Activated CD8-positive, alpha-beta T cell treated with anti-CD3 and anti-CD28 coated beads, Interleukin-2, amount 10 ng/mL, durations not matched to agents 7 days and 5 days (primary cell): ENCODE measurements around the gene MMP21. TPM values are rescaled to one million over a fixed set of nuclear protein-coding genes. Genes with fewer than 3 reads are reported as not detected.
A peak's percentile ranks its signal among the peaks of the same experiment; 100 is the strongest.

Experiments used
- ATAC-seq: fragments of 150-1000 bp; cut with Tn5 transposase; one replicate; pipeline ENCODE4 v1.10.0; 2021; ENCODE audit warnings: moderate library complexity
- CTCF ChIA-PET: fragments of 350-600 bp; sonication (Branson Sonifier 250); formaldehyde crosslinking; loops from one replicate; lab custom pipeline; 2021; ENCODE audit warnings: antibody characterized with exemption; lab: Charles Lee
- POLR2A ChIA-PET: fragments of 350-600 bp; sonication (Branson Sonifier 250); formaldehyde crosslinking; loops from one replicate; lab custom pipeline; 2021; ENCODE audit warnings: antibody characterized with exemption; lab: Charles Lee
- DNase-seq: peaks from one replicate; pipeline ENCODE4 v3.0.0-alpha.2; 2020
- H3K27ac Mint-ChIP-seq: one replicate; pipeline ENCODE4 v1.8.0; 2021; ENCODE audit warnings: mild to moderate bottlenecking, mixed read lengths
- H3K27me3 Mint-ChIP-seq: one replicate; pipeline ENCODE4 v1.8.0; 2021; ENCODE audit warnings: low read depth, mixed read lengths
- H3K36me3 Mint-ChIP-seq: one replicate; pipeline ENCODE4 v1.8.0; 2021; ENCODE audit warnings: low read depth, mixed read lengths
- H3K4me1 Mint-ChIP-seq: one replicate; pipeline ENCODE4 v1.8.0; 2021; ENCODE audit warnings: low read depth, mixed read lengths
- H3K4me3 Mint-ChIP-seq: one replicate; pipeline ENCODE4 v1.8.0; 2021; ENCODE audit warnings: mild to moderate bottlenecking, mixed read lengths
- H3K9me3 Mint-ChIP-seq: one replicate; pipeline ENCODE4 v1.8.0; 2022; ENCODE audit warnings: mixed read lengths; ENCODE audit not compliant: insufficient read depth
- total RNA-seq, 2 experiments: library from RNA; stranded (reverse); gene quantifications; one replicate each; pipeline ENCODE4 v1.2.3, GENCODE V29; 2021

The MMP21 gene
- total RNA-seq: not detected

- Mint-ChIP-seq H3K4me3 (no peak within 1 kb of the TSS), H3K4me1 (no peaks in the 10 kb centered on the region)
Measured at GRCh38 chr10:125775491-125776106, at the start of gene MMP21. Gene MMP21 (minus strand): TSS chr10:125775821. CDS start chr10:125775821, 0 bp downstream.

GRCh38 chr10:125824736-125825135 lies 49.1 kb upstream of the MMP21 start:
- ATAC-seq (no peak), DNase-seq (no peak)
- ChIA-PET CTCF (no interaction called here), POLR2A (interaction anchor here (1.4 kb wide), 1 partner anchor 36 kb away, joined by 3 read pairs; no protein-coding TSS in a partner anchor)
- Mint-ChIP-seq H3K4me3 (no peak overlapping the region), H3K27me3 (no peaks in the 10 kb centered on the region), H3K4me1 (peaks cover 24% of the 10 kb centered on the region), H3K27ac (no peak overlapping the region), H3K36me3 (peaks cover 32% of the 10 kb centered on the region), H3K9me3 (no peaks in the 10 kb centered on the region)

More at GRCh38 chr10:125775491-125776106, at the start of gene MMP21:
- H3K27ac Mint-ChIP-seq: no peak within 1 kb of the TSS
- ChIA-PET POLR2A (no interaction called here), CTCF (no interaction called here)
- ATAC-seq: no peak
- no peaks in the 10 kb centered on the region for H3K36me3 Mint-ChIP-seq
- DNase-seq: no peak
- no peaks in the 10 kb centered on the region for H3K9me3 Mint-ChIP-seq
- no peaks in the 10 kb centered on the region for H3K27me3 Mint-ChIP-seq

- H3K27ac Mint-ChIP-seq: no peak overlapping the region
- H3K4me3 Mint-ChIP-seq: no peak overlapping the region
- POLR2A ChIA-PET: interaction anchor here (0.9 to 1.9 kb wide), 5 partner anchors 7 to 104 kb away, joined by 3 to 8 read pairs (median 4); partner anchors contain the start of gene EDRF1
- H3K4me1 Mint-ChIP-seq: peaks cover 24% of the 10 kb centered on the region
- peaks cover 22% of the 10 kb centered on the region for H3K36me3 Mint-ChIP-seq
- no peaks in the 10 kb centered on the region for H3K9me3 Mint-ChIP-seq
- CTCF ChIA-PET: interaction anchor here (1.2 to 1.3 kb wide), 2 partner anchors 22 to 55 kb away, joined by 3 read pairs; no protein-coding TSS in a partner anchor
- DNase-seq (peak; percentile 33), ATAC-seq (peak; percentile 4)
- H3K27me3 Mint-ChIP-seq: no peaks in the 10 kb centered on the region
Measured at GRCh38 chr10:125823663-125824251, 48.1 kb upstream of the MMP21 start.

GRCh38 chr10:125822878-125823662 lies 47.4 kb upstream of the MMP21 start, which contains the start of the genes BCCIP and UROS:
Gene BCCIP (plus strand): TSS chr10:125823546. CDS start chr10:125823558, 12 bp downstream.
Gene UROS (minus strand): TSS chr10:125823258. CDS start chr10:125816499, 6,759 bp downstream.
- Mint-ChIP-seq H3K27me3 (no peaks in the 10 kb centered on the region), H3K4me1 (peaks cover 24% of the 10 kb centered on the region), H3K4me3 (peak within 1 kb of the TSS; percentile 81), H3K9me3 (no peaks in the 10 kb centered on the region), H3K27ac (peak within 1 kb of the TSS; percentile 82), H3K36me3 (peaks cover 17% of the 10 kb centered on the region)
- POLR2A ChIA-PET: interaction anchor here (0.9 to 1.9 kb wide), 5 partner anchors 8 to 104 kb away, joined by 3 to 8 read pairs (median 4); partner anchors contain the start of gene EDRF1
- ATAC-seq: peak; percentile 87
- DNase-seq: peak; percentile 93
- CTCF ChIA-PET: interaction anchor here (1.2 to 1.3 kb wide), 2 partner anchors 22 to 55 kb away, joined by 3 read pairs; no protein-coding TSS in a partner anchor

GRCh38 chr10:125820701-125821100 lies 45.1 kb upstream of the MMP21 start:
- no peak overlapping the region for H3K4me3 Mint-ChIP-seq
- POLR2A ChIA-PET: no interaction called here

GRCh38 chr10:125817337-125817946 lies 41.8 kb upstream of the MMP21 start:
- H3K4me1 Mint-ChIP-seq: peaks cover 19% of the 10 kb centered on the region
- H3K27ac Mint-ChIP-seq: no peak overlapping the region
- H3K9me3 Mint-ChIP-seq: no peaks in the 10 kb centered on the region
- ChIA-PET CTCF (no interaction called here), POLR2A (no interaction called here)
- no peak overlapping the region for H3K4me3 Mint-ChIP-seq
- ATAC-seq: no peak
- DNase-seq: no peak
- no peaks in the 10 kb centered on the region for H3K27me3 Mint-ChIP-seq
- peaks cover 23% of the 10 kb centered on the region for H3K36me3 Mint-ChIP-seq

More at GRCh38 chr10:125820701-125821100, 45.1 kb upstream of the MMP21 start:
- ATAC-seq (no peak), DNase-seq (no peak)
- CTCF ChIA-PET: no interaction called here
- peaks cover 4% of the 10 kb centered on the region for H3K36me3 Mint-ChIP-seq
- no peaks in the 10 kb centered on the region for H3K27me3 Mint-ChIP-seq
- H3K27ac Mint-ChIP-seq: no peak overlapping the region
- no peaks in the 10 kb centered on the region for H3K9me3 Mint-ChIP-seq
- H3K4me1 Mint-ChIP-seq: peaks cover 19% of the 10 kb centered on the region

GRCh38 chr10:125816548-125816947 lies 40.9 kb upstream of the MMP21 start:
- Mint-ChIP-seq H3K27me3 (no peaks in the 10 kb centered on the region), H3K9me3 (no peaks in the 10 kb centered on the region), H3K4me1 (peaks cover 13% of the 10 kb centered on the region), H3K4me3 (no peak overlapping the region), H3K36me3 (peaks cover 22% of the 10 kb centered on the region), H3K27ac (no peak overlapping the region)
- DNase-seq (no peak), ATAC-seq (no peak)
- POLR2A ChIA-PET: no interaction called here
- CTCF ChIA-PET: no interaction called here

GRCh38 chr10:125815764-125816163 lies 40.1 kb upstream of the MMP21 start:
- ATAC-seq (no peak), DNase-seq (no peak)
- H3K36me3 Mint-ChIP-seq: peaks cover 24% of the 10 kb centered on the region
- no peak overlapping the region for H3K4me3 Mint-ChIP-seq
- ChIA-PET CTCF (interaction anchor here (1.2 kb wide), 1 partner anchor 14 kb away, joined by 3 read pairs; no protein-coding TSS in a partner anchor), POLR2A (no interaction called here)
- H3K27me3 Mint-ChIP-seq: no peaks in the 10 kb centered on the region
- peaks cover 7% of the 10 kb centered on the region for H3K4me1 Mint-ChIP-seq
- H3K9me3 Mint-ChIP-seq: no peaks in the 10 kb centered on the region
- no peak overlapping the region for H3K27ac Mint-ChIP-seq

GRCh38 chr10:125812128-125812750 lies 36.6 kb upstream of the MMP21 start:
- CTCF ChIA-PET: no interaction called here
- Mint-ChIP-seq H3K9me3 (no peaks in the 10 kb centered on the region), H3K36me3 (peaks cover 43% of the 10 kb centered on the region), H3K27me3 (no peaks in the 10 kb centered on the region), H3K4me1 (peaks cover 16% of the 10 kb centered on the region), H3K27ac (no peak overlapping the region), H3K4me3 (no peak overlapping the region)
- DNase-seq: no peak
- POLR2A ChIA-PET: no interaction called here
- ATAC-seq: no peak

GRCh38 chr10:125811251-125811650 lies 35.6 kb upstream of the MMP21 start:
- H3K36me3 Mint-ChIP-seq: peaks cover 49% of the 10 kb centered on the region

GRCh38 chr10:125808047-125808446 lies 32.4 kb upstream of the MMP21 start:
- ChIA-PET CTCF (interaction anchor here (1.4 kb wide), 1 partner anchor 28 kb away, joined by 3 read pairs; no protein-coding TSS in a partner anchor), POLR2A (no interaction called here)
- DNase-seq: no peak
- ATAC-seq: no peak
- Mint-ChIP-seq H3K4me3 (no peak overlapping the region), H3K4me1 (peaks cover 17% of the 10 kb centered on the region), H3K27ac (no peak overlapping the region), H3K36me3 (peaks cover 37% of the 10 kb centered on the region), H3K9me3 (no peaks in the 10 kb centered on the region), H3K27me3 (no peaks in the 10 kb centered on the region)

More at GRCh38 chr10:125811251-125811650, 35.6 kb upstream of the MMP21 start:
- peaks cover 17% of the 10 kb centered on the region for H3K4me1 Mint-ChIP-seq
- ATAC-seq (no peak), DNase-seq (no peak)
- no peaks in the 10 kb centered on the region for H3K9me3 Mint-ChIP-seq
- no peak overlapping the region for H3K4me3 Mint-ChIP-seq
- H3K27me3 Mint-ChIP-seq: no peaks in the 10 kb centered on the region
- H3K27ac Mint-ChIP-seq: no peak overlapping the region
- POLR2A ChIA-PET: no interaction called here
- CTCF ChIA-PET: no interaction called here
